GM21786 (cell line): ENCODE data around the gene ALKBH7.
A peak's percentile ranks its signal among the peaks of the same experiment; 100 is the strongest.

Source experiments
- ATAC-seq: cut with Tn5 transposase; IDR thresholded peaks from one replicate; pipeline ENCODE4 v1.9.1; 2021; ENCODE audit not compliant: unreplicated experiment

Gene ALKBH7

GRCh38 chr19:6362351-6362801 lies 10.2 kb upstream of the ALKBH7 start:
- no peak for ATAC-seq

- ATAC-seq, result no peak
These were observed 8.2 kb upstream of the ALKBH7 start for GRCh38 chr19:6364353-6364752.

GRCh38 chr19:6373096-6373812 lies 660 bp downstream of the ALKBH7 start:
- ATAC-seq, result peak; percentile 44

- no peak for ATAC-seq
These were observed 1.2 kb downstream of the ALKBH7 start for GRCh38 chr19:6373813-6374108.

- no peak for ATAC-seq
These were observed 1.6 kb downstream of the ALKBH7 start for GRCh38 chr19:6374161-6374709.

- no peak for ATAC-seq
These were observed 2.3 kb downstream of the ALKBH7 start for GRCh38 chr19:6374711-6375410.

GRCh38 chr19:6375411-6376010 lies 2.9 kb downstream of the ALKBH7 start, which contains the start of gene PSPN:
Gene PSPN (minus strand): TSS chr19:6375933. CDS start chr19:6375849, 84 bp downstream.
- no peak for ATAC-seq

GRCh38 chr19:6376512-6377190 lies 4.1 kb downstream of the ALKBH7 start:
- ATAC-seq, result no peak

- ATAC-seq, result no peak
These were observed 5.4 kb downstream of the ALKBH7 start for GRCh38 chr19:6378041-6378440.

GRCh38 chr19:6378486-6378885 lies 5.9 kb downstream of the ALKBH7 start:
- ATAC-seq, result no peak

GRCh38 chr19:6379744-6380143 lies 7.2 kb downstream of the ALKBH7 start:
- no peak for ATAC-seq

GRCh38 chr19:6381030-6381750 lies 8.6 kb downstream of the ALKBH7 start:
- ATAC-seq, result no peak

GRCh38 chr19:6383188-6383587 lies 10.6 kb downstream of the ALKBH7 start:
- ATAC-seq, result no peak

- ATAC-seq, result no peak
These were observed 11.8 kb downstream of the ALKBH7 start for GRCh38 chr19:6384381-6384780.

- no peak for ATAC-seq
These were observed 14.8 kb downstream of the ALKBH7 start for GRCh38 chr19:6387372-6387771.

GRCh38 chr19:6392221-6393073 lies 19.9 kb downstream of the ALKBH7 start:
- no peak for ATAC-seq

GRCh38 chr19:6393074-6393982 lies 20.7 kb downstream of the ALKBH7 start, which contains the start of gene GTF2F1:
Gene GTF2F1 (minus strand): TSS chr19:6393164. CDS start chr19:6392995, 169 bp downstream.
- peak; percentile 74 for ATAC-seq

- no peak for ATAC-seq
These were observed 21.4 kb downstream of the ALKBH7 start for GRCh38 chr19:6393983-6394412.

GRCh38 chr19:6394831-6395230 lies 22.2 kb downstream of the ALKBH7 start:
- ATAC-seq, result no peak
